HepG2 (cell line): Measurements from ENCODE around the gene PPP4C. TPM values are rescaled to one million over a fixed set of nuclear protein-coding genes. Genes with fewer than 3 reads are reported as not detected.

Experiments
- AKAP8 ChIP-seq: sonication (generic); formaldehyde crosslinking; IDR thresholded peaks from 2 replicates; pipeline ENCODE4 v1.5.1; 2020; ENCODE audit warnings: mild to moderate bottlenecking, missing genetic modification reagents
- ARHGAP35 ChIP-seq: sonication (generic); formaldehyde crosslinking; IDR thresholded peaks from 2 replicates; pipeline ENCODE4 v1.9.0; 2022; ENCODE audit warnings: mild to moderate bottlenecking, inconsistent platforms, moderate library complexity, missing genetic modification reagents, borderline replicate concordance
- EHMT2 ChIP-seq: fragments of 200-600 bp; sonication (generic); IDR thresholded peaks from 2 replicates; pipeline ENCODE4 v1.7.0; 2017; ENCODE audit warnings: antibody characterized with exemption, low read depth, low read length, borderline replicate concordance
- IKZF1 ChIP-seq: fragments of 450-650 bp; IDR thresholded peaks from 2 replicates; pipeline ENCODE4 v1.7.1; 2016
- JUNB ChIP-seq: sonication (generic); formaldehyde crosslinking; IDR thresholded peaks from 2 replicates; pipeline ENCODE4 v1.8.0; 2022; ENCODE audit warnings: missing genetic modification reagents, mild to moderate bottlenecking, borderline replicate concordance
- MTA3 ChIP-seq: sonication (generic); formaldehyde crosslinking; IDR thresholded peaks from 2 replicates; pipeline ENCODE4 v1.4.0; 2020; ENCODE audit warnings: missing genetic modification reagents
- MTF2 ChIP-seq: sonication (generic); formaldehyde crosslinking; IDR thresholded peaks from 2 replicates; pipeline ENCODE4 v1.5.0; 2020; ENCODE audit warnings: missing genetic modification reagents, borderline replicate concordance
- NCOA2 ChIP-seq: sonication (generic); formaldehyde crosslinking; IDR thresholded peaks from 2 replicates; pipeline ENCODE4 v1.8.0; 2022; ENCODE audit warnings: inconsistent platforms
- NFKBIZ ChIP-seq: IDR thresholded peaks from 2 replicates; pipeline ENCODE4 v1.6.1; 2018; ENCODE audit warnings: missing genetic modification reagents, missing compliant biosample characterization
- SAFB2 ChIP-seq: sonication (generic); formaldehyde crosslinking; IDR thresholded peaks from 2 replicates; pipeline ENCODE4 v1.5.1; 2020; ENCODE audit warnings: missing genetic modification reagents, low read depth, mild to moderate bottlenecking, borderline replicate concordance
- SMAD9 ChIP-seq: sonication (generic); formaldehyde crosslinking; IDR thresholded peaks from 2 replicates; pipeline ENCODE4 v1.5.1; 2020; ENCODE audit warnings: mild to moderate bottlenecking, missing genetic modification reagents
- TAF15 ChIP-seq: fragments of 200-400 bp; formaldehyde crosslinking; IDR thresholded peaks from one replicate; pipeline ENCODE4 v1.6.1; 2018; ENCODE audit warnings: mild to moderate bottlenecking, low read depth, low read length; ENCODE audit not compliant: poor library complexity, severe bottlenecking
- YY1 ChIP-seq: IDR thresholded peaks from 2 replicates; pipeline ENCODE4 v1.6.1; 2011; ENCODE audit warnings: low read length, low read depth, moderate library complexity, mild to moderate bottlenecking; ENCODE audit not compliant: insufficient read depth, insufficient replicate concordance
- ZNF317 ChIP-seq: sonication (generic); formaldehyde crosslinking; IDR thresholded peaks from 2 replicates; pipeline ENCODE4 v1.5.0; 2020; ENCODE audit warnings: mild to moderate bottlenecking, missing genetic modification reagents
- ZNF431 ChIP-seq: sonication (generic); formaldehyde crosslinking; IDR thresholded peaks from 2 replicates; pipeline ENCODE4 v1.9.0; 2022; ENCODE audit warnings: missing genetic modification reagents, low read depth, mild to moderate bottlenecking, borderline replicate concordance
- ZNF451 ChIP-seq: sonication (generic); formaldehyde crosslinking; IDR thresholded peaks from 2 replicates; pipeline ENCODE4 v1.5.0; 2020; ENCODE audit warnings: mild to moderate bottlenecking, missing genetic modification reagents
- ZNF460 ChIP-seq: sonication (generic); formaldehyde crosslinking; IDR thresholded peaks from 2 replicates; pipeline ENCODE4 v1.5.1; 2020; ENCODE audit warnings: missing genetic modification reagents, mild to moderate bottlenecking, borderline replicate concordance
- ZNF510 ChIP-seq: sonication (generic); formaldehyde crosslinking; IDR thresholded peaks from 2 replicates; pipeline ENCODE4 v1.4.0; 2020; ENCODE audit warnings: low read depth, mild to moderate bottlenecking, missing genetic modification reagents
- ZNF772 ChIP-seq: sonication (generic); formaldehyde crosslinking; IDR thresholded peaks from 2 replicates; pipeline ENCODE4 v1.5.0; 2020; ENCODE audit warnings: mild to moderate bottlenecking, missing genetic modification reagents
- ZZZ3 ChIP-seq: sonication (generic); formaldehyde crosslinking; IDR thresholded peaks from 2 replicates; pipeline ENCODE4 v1.4.0; 2020; ENCODE audit warnings: missing genetic modification reagents, mild to moderate bottlenecking, borderline replicate concordance
- polyA plus RNA-seq, 8 experiments: library from polyadenylated mRNA; depleted of rRNA in 3 of 8; stranded (reverse) in 7 of 8; unstranded in 1 of 8; fragments of >200 nt; fragmentation: Illumina TruSeq in 4 of 8; extraction: Trizol in 4 of 8; gene quantifications; 2 replicates each; pipeline versions ENCODE4 v1.2.1 to v1.2.3, GENCODE V29; 2011 to 2016; ENCODE audit warnings: low read depth in 4 of 8, missing spikeins in 1 of 8, mixed read lengths in 1 of 8; ENCODE audit not compliant: insufficient read depth in 1 of 8
- total RNA-seq, 5 experiments: library from RNA; depleted of rRNA; stranded (reverse); fragments of >200 nt; fragmentation: Illumina TruSeq; extraction: Trizol; gene quantifications; 2 replicates each; pipeline ENCODE4 v1.2.3, GENCODE V29; 2016; ENCODE audit warnings: low read depth in 1 of 5
- TF ChIP-seq, protein P1 (sequence below): sonication (generic); formaldehyde crosslinking; IDR thresholded peaks from 2 replicates; pipeline ENCODE4 v1.8.1; 2023; ENCODE audit warnings: missing genetic modification reagents, mild to moderate bottlenecking, borderline replicate concordance
- TF ChIP-seq, protein P2 (sequence below): sonication (generic); formaldehyde crosslinking; IDR thresholded peaks from 2 replicates; pipeline ENCODE4 v1.4.0; 2020; ENCODE audit warnings: missing genetic modification reagents
- TF ChIP-seq, protein P3 (sequence below): sonication (generic); formaldehyde crosslinking; IDR thresholded peaks from 2 replicates; pipeline ENCODE4 v1.8.0; 2022; ENCODE audit warnings: mild to moderate bottlenecking, missing genetic modification reagents

PPP4C gene
- total and polyA plus RNA-seq, 2 of the 13 experiments (the other 11 are each of a cell fraction or from before 2014, with no cell fraction given) = 176 to 220 TPM

DNA sequence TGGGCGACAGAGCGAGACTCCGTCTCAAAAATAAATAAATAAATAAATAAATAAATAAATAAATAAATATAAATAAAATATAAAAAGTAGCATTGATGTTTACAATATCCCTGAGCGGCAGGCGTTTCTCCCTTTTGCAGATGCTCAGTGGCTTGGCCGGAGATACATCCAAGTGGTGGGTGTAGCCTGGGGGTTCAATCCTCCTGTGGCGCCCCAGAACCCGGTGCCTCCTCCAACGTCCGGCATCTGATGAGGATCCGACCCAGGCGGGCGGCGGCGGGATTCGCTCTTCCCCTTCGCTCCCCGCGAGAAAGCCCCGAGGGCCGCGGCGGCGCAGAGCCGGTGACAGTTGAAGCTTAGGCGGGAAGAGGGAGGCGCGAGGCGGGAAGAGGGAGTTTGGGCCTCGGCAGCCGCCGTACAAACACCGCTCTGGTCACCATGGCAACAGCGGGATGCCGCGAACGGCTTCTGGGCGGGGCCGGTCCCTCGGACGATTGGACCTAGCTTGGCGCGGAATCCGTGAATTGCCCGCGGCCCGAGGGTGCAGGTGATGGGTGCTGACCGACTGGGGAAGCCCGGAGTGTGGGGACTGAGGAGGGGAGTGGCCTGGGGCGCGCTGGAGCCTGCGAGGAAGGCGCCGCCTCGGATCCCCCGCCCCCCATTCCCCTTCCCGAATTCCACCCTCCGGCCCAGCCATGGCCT is 23.0 kb upstream of the PPP4C start (continued):
- TF ChIP-seq, protein P1, sequence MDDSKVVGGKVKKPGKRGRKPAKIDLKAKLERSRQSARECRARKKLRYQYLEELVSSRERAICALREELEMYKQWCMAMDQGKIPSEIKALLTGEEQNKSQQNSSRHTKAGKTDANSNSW (CRISPR knock-in tag) = peak; percentile 90; the same call in 1 of the 2 replicates
- 0 out of 2 replicates have a peak, but pooled peaks have one; percentile 87 for TF ChIP-seq ZNF431 (CRISPR knock-in tag)
- TF ChIP-seq MTF2 (CRISPR knock-in tag) = no peak; the same call in 1 of the 2 replicates
- TF ChIP-seq ZNF460 (CRISPR knock-in tag) = no peak
- TF ChIP-seq ZNF772 (CRISPR knock-in tag) = peak; percentile 99
- peak; percentile 98 for TF ChIP-seq ZNF451 (CRISPR knock-in tag)
- TF ChIP-seq, protein P2, sequence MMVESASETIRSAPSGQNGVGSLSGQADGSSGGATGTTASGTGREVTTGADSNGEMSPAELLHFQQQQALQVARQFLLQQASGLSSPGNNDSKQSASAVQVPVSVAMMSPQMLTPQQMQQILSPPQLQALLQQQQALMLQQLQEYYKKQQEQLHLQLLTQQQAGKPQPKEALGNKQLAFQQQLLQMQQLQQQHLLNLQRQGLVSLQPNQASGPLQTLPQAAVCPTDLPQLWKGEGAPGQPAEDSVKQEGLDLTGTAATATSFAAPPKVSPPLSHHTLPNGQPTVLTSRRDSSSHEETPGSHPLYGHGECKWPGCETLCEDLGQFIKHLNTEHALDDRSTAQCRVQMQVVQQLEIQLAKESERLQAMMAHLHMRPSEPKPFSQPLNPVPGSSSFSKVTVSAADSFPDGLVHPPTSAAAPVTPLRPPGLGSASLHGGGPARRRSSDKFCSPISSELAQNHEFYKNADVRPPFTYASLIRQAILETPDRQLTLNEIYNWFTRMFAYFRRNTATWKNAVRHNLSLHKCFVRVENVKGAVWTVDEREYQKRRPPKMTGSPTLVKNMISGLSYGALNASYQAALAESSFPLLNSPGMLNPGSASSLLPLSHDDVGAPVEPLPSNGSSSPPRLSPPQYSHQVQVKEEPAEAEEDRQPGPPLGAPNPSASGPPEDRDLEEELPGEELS = peak; percentile 78
- no peak for TF ChIP-seq IKZF1
- TF ChIP-seq JUNB (CRISPR knock-in tag) = peak; percentile 48; the same call in 1 of the 2 replicates
- peak; percentile 69 for TF ChIP-seq YY1
- peak; percentile 94; the same call in 1 of the 2 replicates for TF ChIP-seq ZNF510
- peak; percentile 92; the same call in 1 of the 2 replicates for TF ChIP-seq SMAD9 (CRISPR knock-in tag)
- no peak for TF ChIP-seq NFKBIZ
- TF ChIP-seq AKAP8 (CRISPR knock-in tag) = peak; percentile 86; the same call in 1 of the 2 replicates
- TF ChIP-seq ZZZ3 (CRISPR knock-in tag) = peak; percentile 94; the same call in 1 of the 2 replicates
- peak; percentile 69 for TF ChIP-seq NCOA2 (CRISPR knock-in tag)
- TF ChIP-seq EHMT2 = no peak
- no peak for TF ChIP-seq MTA3 (CRISPR knock-in tag)
- 0 out of 2 replicates have a peak, but pooled peaks have one; percentile 40 for TF ChIP-seq SAFB2 (CRISPR knock-in tag)
- TF ChIP-seq TAF15 = peak; percentile 44
- peak; percentile 57; the same call in 1 of the 2 replicates for TF ChIP-seq ZNF317 (CRISPR knock-in tag)
- peak; percentile 96 for TF ChIP-seq ARHGAP35
- TF ChIP-seq, protein P3, sequence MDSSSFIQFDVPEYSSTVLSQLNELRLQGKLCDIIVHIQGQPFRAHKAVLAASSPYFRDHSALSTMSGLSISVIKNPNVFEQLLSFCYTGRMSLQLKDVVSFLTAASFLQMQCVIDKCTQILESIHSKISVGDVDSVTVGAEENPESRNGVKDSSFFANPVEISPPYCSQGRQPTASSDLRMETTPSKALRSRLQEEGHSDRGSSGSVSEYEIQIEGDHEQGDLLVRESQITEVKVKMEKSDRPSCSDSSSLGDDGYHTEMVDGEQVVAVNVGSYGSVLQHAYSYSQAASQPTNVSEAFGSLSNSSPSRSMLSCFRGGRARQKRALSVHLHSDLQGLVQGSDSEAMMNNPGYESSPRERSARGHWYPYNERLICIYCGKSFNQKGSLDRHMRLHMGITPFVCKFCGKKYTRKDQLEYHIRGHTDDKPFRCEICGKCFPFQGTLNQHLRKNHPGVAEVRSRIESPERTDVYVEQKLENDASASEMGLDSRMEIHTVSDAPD (CRISPR knock-in tag) = peak; percentile 58; the same call in 1 of the 2 replicates
